ENCODE measurements around the gene NXPH4. TPM values are rescaled to one million over a fixed set of nuclear protein-coding genes. Genes with fewer than 3 reads are reported as not detected.

Gene NXPH4
- total and polyA plus RNA-seq, 9 donors = 0.13 to 0.20 TPM; not detected in 7

DNA sequence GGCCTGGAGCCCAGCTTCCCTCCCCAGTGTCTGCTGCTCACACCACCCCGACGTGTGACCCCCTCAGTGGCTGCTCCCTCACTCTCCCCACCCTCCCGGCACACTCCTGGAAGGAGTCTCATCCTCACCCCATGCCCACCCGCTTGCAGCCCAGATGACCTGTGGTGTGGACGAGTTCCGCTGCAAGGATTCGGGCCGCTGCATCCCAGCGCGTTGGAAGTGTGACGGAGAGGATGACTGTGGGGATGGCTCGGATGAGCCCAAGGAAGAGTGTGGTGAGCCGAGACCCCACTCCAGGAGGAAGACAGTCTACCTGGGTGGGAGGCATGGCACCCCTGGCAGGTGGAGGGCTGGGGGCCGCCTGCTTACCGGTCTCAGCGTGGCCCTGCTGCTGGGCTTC, 15.0 kb upstream of the NXPH4 start:
- WGBS, 3 donors = 81 to 85% (median 82%) methylated on average over 16 of the region's 16 CpGs
- DNase-seq = no peak
- TF ChIP-seq, protein P1, sequence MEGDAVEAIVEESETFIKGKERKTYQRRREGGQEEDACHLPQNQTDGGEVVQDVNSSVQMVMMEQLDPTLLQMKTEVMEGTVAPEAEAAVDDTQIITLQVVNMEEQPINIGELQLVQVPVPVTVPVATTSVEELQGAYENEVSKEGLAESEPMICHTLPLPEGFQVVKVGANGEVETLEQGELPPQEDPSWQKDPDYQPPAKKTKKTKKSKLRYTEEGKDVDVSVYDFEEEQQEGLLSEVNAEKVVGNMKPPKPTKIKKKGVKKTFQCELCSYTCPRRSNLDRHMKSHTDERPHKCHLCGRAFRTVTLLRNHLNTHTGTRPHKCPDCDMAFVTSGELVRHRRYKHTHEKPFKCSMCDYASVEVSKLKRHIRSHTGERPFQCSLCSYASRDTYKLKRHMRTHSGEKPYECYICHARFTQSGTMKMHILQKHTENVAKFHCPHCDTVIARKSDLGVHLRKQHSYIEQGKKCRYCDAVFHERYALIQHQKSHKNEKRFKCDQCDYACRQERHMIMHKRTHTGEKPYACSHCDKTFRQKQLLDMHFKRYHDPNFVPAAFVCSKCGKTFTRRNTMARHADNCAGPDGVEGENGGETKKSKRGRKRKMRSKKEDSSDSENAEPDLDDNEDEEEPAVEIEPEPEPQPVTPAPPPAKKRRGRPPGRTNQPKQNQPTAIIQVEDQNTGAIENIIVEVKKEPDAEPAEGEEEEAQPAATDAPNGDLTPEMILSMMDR (IDR thresholded peaks at IDR 0.05) = no peak
- no peak for TF ChIP-seq EP300 (IDR thresholded peaks at IDR 0.05)
- TF ChIP-seq POLR2A (IDR thresholded peaks at IDR 0.05) = no peak
- no peaks in the 10 kb centered on the region for H3K9me3 ChIP-seq
- H3K36me3 ChIP-seq = peaks cover 4% of the 10 kb centered on the region
- intact Hi-C loops (cut with DNase I) = no loop called here
- H3K4me1 ChIP-seq (ENCODE audit: insufficient read depth) = no peaks in the 10 kb centered on the region
- no peaks in the 10 kb centered on the region for H3K27me3 ChIP-seq
- no peak overlapping the region for H3K4me3 ChIP-seq
- H3K27ac ChIP-seq = no peak overlapping the region

DNA sequence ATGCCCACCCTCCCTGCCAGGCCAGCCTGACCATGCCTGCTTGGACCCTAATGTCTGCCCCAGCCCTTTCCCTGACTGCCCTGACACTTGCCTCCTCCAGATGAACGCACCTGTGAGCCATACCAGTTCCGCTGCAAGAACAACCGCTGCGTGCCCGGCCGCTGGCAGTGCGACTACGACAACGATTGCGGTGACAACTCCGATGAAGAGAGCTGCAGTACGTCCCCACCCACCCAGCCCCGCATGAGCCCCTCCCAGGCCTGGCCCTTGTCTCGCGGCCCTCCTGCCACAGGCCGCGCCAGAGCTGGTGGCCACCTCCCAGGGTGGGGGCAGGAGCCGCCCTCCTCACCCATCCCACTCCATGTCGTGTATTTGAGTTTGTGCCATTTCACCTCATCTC, 14.3 kb upstream of the NXPH4 start:
- Histone ChIP-seq H3K9me3 (no peaks in the 10 kb centered on the region), H3K27ac (no peak overlapping the region), H3K27me3 (no peaks in the 10 kb centered on the region), H3K4me1 (ENCODE audit: insufficient read depth) (no peaks in the 10 kb centered on the region), H3K4me3 (no peak overlapping the region), H3K36me3 (peaks cover 4% of the 10 kb centered on the region)
- intact Hi-C loops (cut with DNase I) = no loop called here
- DNase-seq = no peak
- TF ChIP-seq POLR2A (IDR thresholded peaks at IDR 0.05) (no peak), EP300 (IDR thresholded peaks at IDR 0.05) (no peak)
- TF ChIP-seq, protein P1 (IDR thresholded peaks at IDR 0.05) = no peak
- 83 to 91% (median 85%) methylated on average over 19 of the region's 19 CpGs for WGBS, 3 donors

DNA sequence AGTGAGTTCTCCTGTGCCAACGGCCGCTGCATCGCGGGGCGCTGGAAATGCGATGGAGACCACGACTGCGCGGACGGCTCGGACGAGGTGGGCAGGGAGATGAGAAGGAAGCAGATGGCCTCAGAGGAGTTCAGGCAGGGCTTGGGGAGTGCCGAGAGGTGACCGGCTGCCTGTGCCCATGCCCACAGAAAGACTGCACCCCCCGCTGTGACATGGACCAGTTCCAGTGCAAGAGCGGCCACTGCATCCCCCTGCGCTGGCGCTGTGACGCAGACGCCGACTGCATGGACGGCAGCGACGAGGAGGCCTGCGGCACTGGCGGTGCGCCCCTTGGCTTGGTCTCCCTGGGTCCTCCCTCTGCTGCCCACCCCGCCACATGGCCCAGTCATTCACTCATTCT, 13.4 kb upstream of the NXPH4 start:
- Histone ChIP-seq H3K36me3 (peaks cover under 1% of the 10 kb centered on the region), H3K27me3 (no peaks in the 10 kb centered on the region), H3K4me1 (ENCODE audit: insufficient read depth) (no peaks in the 10 kb centered on the region), H3K4me3 (no peak overlapping the region), H3K27ac (no peak overlapping the region), H3K9me3 (no peaks in the 10 kb centered on the region)
- intact Hi-C loops (cut with DNase I) = no loop called here
- no peak for TF ChIP-seq POLR2A (IDR thresholded peaks at IDR 0.05)
- TF ChIP-seq EP300 (IDR thresholded peaks at IDR 0.05) = no peak
- TF ChIP-seq, protein P1 (IDR thresholded peaks at IDR 0.05) = no peak
- 92 to 94% (median 94%) methylated on average over 28 of the region's 28 CpGs for WGBS, 3 donors
- DNase-seq = no peak

DNA sequence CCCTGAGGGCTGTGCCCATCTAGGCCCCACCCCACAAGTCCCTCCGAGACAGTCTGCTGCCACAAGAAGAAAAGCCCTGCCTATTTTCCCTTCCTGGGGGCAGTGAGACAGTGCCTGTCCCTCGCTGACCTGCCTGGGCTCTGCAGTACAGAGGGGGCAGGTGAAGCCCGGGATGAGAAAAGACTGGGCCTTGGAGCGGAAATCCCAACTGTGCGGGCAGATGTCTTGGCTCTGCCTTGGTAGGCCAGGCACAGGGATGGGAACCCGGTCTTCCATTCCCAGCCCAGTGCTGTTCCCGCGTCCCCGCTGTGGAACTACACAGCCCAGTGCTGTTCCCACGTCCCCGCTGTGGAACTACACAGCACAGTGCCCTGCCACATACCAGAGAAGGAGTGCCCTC, 12.8 kb upstream of the NXPH4 start:
- WGBS, 3 donors = 80 to 84% (median 82%) methylated on average over 11 of the region's 11 CpGs
- Histone ChIP-seq H3K9me3 (no peaks in the 10 kb centered on the region), H3K27me3 (no peaks in the 10 kb centered on the region), H3K4me1 (ENCODE audit: insufficient read depth) (no peaks in the 10 kb centered on the region), H3K4me3 (no peak overlapping the region), H3K27ac (no peak overlapping the region), H3K36me3 (no peaks in the 10 kb centered on the region)
- intact Hi-C loops (cut with DNase I) = no loop called here
- DNase-seq = no peak
- TF ChIP-seq EP300 (IDR thresholded peaks at IDR 0.05) = no peak
- TF ChIP-seq POLR2A (IDR thresholded peaks at IDR 0.05) = no peak
- TF ChIP-seq, protein P1 (IDR thresholded peaks at IDR 0.05) = no peak

DNA sequence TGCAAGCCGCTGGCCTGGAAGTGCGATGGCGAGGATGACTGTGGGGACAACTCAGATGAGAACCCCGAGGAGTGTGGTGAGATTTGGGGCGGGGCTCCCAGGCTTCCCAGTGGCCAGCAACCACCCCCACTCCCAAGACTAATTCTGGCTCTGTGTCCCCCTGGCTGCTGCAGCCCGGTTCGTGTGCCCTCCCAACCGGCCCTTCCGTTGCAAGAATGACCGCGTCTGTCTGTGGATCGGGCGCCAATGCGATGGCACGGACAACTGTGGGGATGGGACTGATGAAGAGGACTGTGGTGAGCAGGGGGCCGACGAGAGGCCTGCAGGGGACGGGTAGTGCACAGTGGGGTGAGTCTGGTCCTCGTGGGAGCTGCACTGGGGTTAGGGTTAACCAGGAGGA, 12.1 kb upstream of the NXPH4 start:
- Histone ChIP-seq H3K9me3 (no peaks in the 10 kb centered on the region), H3K36me3 (no peaks in the 10 kb centered on the region), H3K4me1 (ENCODE audit: insufficient read depth) (no peaks in the 10 kb centered on the region), H3K4me3 (no peak overlapping the region), H3K27me3 (no peaks in the 10 kb centered on the region), H3K27ac (no peak overlapping the region)
- intact Hi-C loops (cut with DNase I) = no loop called here
- DNase-seq = no peak
- TF ChIP-seq, protein P1 (IDR thresholded peaks at IDR 0.05) = no peak
- no peak for TF ChIP-seq POLR2A (IDR thresholded peaks at IDR 0.05)
- TF ChIP-seq EP300 (IDR thresholded peaks at IDR 0.05) = no peak
- WGBS, 3 donors = 84 to 85% (median 84%) methylated on average over 19 of the region's 19 CpGs
